Measurements from ENCODE around the gene MYBBP1A. TPM values are rescaled to one million over a fixed set of nuclear protein-coding genes. Genes with fewer than 3 reads are reported as not detected.

MYBBP1A gene
- total RNA-seq, 1 experiment from 2014 or later = 163 TPM

- no peak for TF ChIP-seq NR3C1 (CRISPR knock-in tag; conservative IDR thresholded peaks at IDR 0.05; ENCODE audit: low read depth)
- TF ChIP-seq ZNF121 (CRISPR knock-in tag; IDR thresholded peaks at IDR 0.05) = no peak
- TF ChIP-seq, protein P1, sequence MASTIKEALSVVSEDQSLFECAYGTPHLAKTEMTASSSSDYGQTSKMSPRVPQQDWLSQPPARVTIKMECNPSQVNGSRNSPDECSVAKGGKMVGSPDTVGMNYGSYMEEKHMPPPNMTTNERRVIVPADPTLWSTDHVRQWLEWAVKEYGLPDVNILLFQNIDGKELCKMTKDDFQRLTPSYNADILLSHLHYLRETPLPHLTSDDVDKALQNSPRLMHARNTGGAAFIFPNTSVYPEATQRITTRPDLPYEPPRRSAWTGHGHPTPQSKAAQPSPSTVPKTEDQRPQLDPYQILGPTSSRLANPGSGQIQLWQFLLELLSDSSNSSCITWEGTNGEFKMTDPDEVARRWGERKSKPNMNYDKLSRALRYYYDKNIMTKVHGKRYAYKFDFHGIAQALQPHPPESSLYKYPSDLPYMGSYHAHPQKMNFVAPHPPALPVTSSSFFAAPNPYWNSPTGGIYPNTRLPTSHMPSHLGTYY (CRISPR knock-in tag; IDR thresholded peaks at IDR 0.05) = no peak
These were observed 23.0 kb downstream of the MYBBP1A start (continued) for GRCh38 chr17:4531988-4532736.

DNA sequence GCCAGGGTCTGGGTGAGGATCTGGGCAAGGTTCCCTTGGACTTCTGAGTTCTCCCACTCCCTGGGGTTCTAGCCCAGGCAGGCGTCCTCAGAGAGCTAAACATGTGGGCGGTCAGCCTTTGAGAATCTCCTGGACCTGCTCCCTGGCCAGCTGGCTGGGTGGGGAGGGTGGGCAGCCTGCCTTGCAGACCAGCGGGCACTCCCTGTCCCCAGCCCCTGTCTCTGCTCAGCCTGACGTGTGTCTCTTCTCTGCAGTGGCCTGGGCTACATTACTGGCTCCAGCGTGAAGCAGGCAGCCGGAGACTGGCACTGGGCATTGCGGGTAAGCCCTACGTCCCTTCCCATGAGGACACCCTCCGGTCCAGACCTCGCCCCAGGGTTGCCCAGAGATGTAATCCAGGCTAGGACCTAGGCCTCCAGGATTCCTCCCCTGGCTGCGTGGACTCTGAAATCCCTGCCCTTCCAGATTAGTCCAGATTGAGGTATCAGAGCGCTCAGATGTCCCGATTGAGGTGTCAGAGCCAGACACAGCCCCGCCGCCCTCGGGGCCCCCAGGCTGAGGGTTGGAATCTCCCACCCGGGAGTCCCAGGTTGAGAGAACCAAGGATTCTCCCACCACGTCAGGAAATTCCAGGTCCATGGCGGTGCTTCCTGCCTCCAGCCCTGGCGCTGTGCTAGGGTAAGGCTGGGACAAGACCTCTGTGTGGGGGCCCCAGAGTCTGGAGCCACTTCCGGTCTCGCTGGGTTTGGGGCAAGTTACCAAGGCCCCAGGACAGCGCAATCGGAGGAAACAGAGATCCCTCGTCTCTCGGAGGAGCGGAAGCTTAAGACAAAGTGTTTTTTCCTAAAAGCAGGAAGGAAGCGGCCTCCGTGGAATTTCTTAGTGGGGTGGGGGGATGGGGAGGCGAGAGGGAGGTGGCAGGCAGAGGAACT is 24.1 kb downstream of the MYBBP1A start:
- Mint-ChIP-seq H3K27ac (no peak overlapping the region), H3K4me3 (no peak overlapping the region), H3K36me3 (no peaks in the 10 kb centered on the region), H3K27me3 (ENCODE audit: low read depth) (peaks cover 88% of the 10 kb centered on the region), H3K4me1 (peaks cover 16% of the 10 kb centered on the region), H3K9me3 (no peaks in the 10 kb centered on the region)
- POLR2A ChIA-PET = interaction anchor here (0.6 kb wide), 1 partner anchor 895 kb away, joined by 6 read pairs; the partner anchor contains the start of genes CTNS and SHPK
- ATAC-seq = no peak
- TF ChIP-seq ZBTB21 (CRISPR knock-in tag; IDR thresholded peaks at IDR 0.05; ENCODE audit: borderline replicate concordance) = no peak
- no peak for TF ChIP-seq NR1H2 (CRISPR knock-in tag; IDR thresholded peaks at IDR 0.05)
- TF ChIP-seq, protein P1 (CRISPR knock-in tag; IDR thresholded peaks at IDR 0.05) = no peak
- no peak for TF ChIP-seq MXD4 (CRISPR knock-in tag; IDR thresholded peaks at IDR 0.05; ENCODE audit: borderline replicate concordance)
- no peak for TF ChIP-seq ZNF219 (CRISPR knock-in tag; IDR thresholded peaks at IDR 0.05; ENCODE audit: borderline replicate concordance)
- no peak for TF ChIP-seq NR3C1 (CRISPR knock-in tag; conservative IDR thresholded peaks at IDR 0.05; ENCODE audit: low read depth)
- TF ChIP-seq, protein P2, sequence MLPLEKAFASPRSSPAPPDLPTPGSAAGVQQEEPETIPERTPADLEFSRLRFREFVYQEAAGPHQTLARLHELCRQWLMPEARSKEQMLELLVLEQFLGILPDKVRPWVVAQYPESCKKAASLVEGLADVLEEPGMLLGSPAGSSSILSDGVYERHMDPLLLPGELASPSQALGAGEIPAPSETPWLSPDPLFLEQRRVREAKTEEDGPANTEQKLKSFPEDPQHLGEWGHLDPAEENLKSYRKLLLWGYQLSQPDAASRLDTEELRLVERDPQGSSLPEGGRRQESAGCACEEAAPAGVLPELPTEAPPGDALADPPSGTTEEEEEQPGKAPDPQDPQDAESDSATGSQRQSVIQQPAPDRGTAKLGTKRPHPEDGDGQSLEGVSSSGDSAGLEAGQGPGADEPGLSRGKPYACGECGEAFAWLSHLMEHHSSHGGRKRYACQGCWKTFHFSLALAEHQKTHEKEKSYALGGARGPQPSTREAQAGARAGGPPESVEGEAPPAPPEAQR (CRISPR knock-in tag; IDR thresholded peaks at IDR 0.05) = no peak
- TF ChIP-seq ATF1 (CRISPR knock-in tag; IDR thresholded peaks at IDR 0.05) = no peak
- no peak for TF ChIP-seq TEAD1 (CRISPR knock-in tag; IDR thresholded peaks at IDR 0.05)
- no peak for TF ChIP-seq ESRRA (CRISPR knock-in tag; IDR thresholded peaks at IDR 0.05; ENCODE audit: borderline replicate concordance)
- no peak for TF ChIP-seq SMAD3 (CRISPR knock-in tag; IDR thresholded peaks at IDR 0.05; ENCODE audit: borderline replicate concordance)
- no peak for TF ChIP-seq CBFB (CRISPR knock-in tag; IDR thresholded peaks at IDR 0.05; ENCODE audit: low read depth)
- TF ChIP-seq JAZF1 (CRISPR knock-in tag; IDR thresholded peaks at IDR 0.05) = no peak
- TF ChIP-seq TEAD4 (CRISPR knock-in tag; IDR thresholded peaks at IDR 0.05) = no peak
- TF ChIP-seq, protein P3, sequence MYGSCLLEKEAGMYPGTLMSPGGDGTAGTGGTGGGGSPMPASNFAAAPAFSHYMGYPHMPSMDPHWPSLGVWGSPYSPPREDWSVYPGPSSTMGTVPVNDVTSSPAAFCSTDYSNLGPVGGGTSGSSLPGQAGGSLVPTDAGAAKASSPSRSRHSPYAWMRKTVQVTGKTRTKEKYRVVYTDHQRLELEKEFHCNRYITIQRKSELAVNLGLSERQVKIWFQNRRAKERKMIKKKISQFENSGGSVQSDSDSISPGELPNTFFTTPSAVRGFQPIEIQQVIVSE (CRISPR knock-in tag; IDR thresholded peaks at IDR 0.05; ENCODE audit: borderline replicate concordance) = no peak
- CTCF ChIA-PET = no interaction called here
- no peak for DNase-seq (ENCODE audit: low spot score)
